DMS79 treated with DMSO at 0.1 percent for 48 hours (cell line): ENCODE results near the gene DLGAP4.
A peak's percentile ranks its signal among the peaks of the same experiment; 100 is the strongest.
"Not testable (repeated sequence)": the region's sequence is repeated elsewhere in the genome, so short reads cannot be mapped to it uniquely, and the experiment has no call there.

Experiments
- DNase-seq: peaks from one replicate; lab custom pipeline; 2025; lab: John Stamatoyannopoulos, UW

Gene DLGAP4

DNA sequence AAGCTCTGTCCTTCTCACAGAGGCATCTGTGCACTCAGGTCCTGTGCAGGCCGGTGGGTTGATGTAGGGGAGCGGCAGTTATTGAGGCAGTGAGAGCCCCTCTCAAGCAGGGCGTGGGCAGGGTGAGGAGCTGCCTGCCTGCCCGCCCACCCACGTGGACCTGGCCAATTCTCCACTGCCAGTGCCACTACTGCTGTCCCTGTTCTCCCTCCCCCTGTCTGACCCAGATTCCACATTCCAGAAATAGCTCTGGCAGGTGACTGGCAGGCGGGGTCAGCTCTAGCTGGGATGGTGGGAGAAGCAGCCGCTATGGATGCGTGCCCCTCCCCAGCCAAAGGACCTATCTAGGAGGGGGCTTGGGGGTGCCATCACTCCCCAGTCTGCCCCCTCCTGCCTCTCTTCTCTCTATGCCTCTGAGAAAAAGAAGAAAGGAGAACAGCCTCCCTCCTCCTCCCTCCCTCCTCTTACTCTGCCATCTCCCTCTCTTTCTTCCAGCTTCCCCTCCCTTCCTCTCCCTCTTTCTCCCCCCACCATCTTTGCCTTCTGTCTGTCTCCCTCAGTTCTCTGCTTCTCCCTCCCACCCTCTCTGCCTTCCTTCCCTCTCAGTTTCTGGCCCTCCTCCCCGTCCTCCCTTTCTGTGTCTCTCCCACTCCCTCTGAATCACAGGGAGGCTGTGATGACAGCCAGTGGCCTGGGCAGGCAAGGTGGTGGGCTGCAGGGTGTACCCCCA, 148.7 kb downstream of the DLGAP4 start:
- DNase-seq = no peak

- no peak for DNase-seq
Observed at GRCh38 chr20:36455972-36456625, 150.0 kb downstream of the DLGAP4 start.

DNA sequence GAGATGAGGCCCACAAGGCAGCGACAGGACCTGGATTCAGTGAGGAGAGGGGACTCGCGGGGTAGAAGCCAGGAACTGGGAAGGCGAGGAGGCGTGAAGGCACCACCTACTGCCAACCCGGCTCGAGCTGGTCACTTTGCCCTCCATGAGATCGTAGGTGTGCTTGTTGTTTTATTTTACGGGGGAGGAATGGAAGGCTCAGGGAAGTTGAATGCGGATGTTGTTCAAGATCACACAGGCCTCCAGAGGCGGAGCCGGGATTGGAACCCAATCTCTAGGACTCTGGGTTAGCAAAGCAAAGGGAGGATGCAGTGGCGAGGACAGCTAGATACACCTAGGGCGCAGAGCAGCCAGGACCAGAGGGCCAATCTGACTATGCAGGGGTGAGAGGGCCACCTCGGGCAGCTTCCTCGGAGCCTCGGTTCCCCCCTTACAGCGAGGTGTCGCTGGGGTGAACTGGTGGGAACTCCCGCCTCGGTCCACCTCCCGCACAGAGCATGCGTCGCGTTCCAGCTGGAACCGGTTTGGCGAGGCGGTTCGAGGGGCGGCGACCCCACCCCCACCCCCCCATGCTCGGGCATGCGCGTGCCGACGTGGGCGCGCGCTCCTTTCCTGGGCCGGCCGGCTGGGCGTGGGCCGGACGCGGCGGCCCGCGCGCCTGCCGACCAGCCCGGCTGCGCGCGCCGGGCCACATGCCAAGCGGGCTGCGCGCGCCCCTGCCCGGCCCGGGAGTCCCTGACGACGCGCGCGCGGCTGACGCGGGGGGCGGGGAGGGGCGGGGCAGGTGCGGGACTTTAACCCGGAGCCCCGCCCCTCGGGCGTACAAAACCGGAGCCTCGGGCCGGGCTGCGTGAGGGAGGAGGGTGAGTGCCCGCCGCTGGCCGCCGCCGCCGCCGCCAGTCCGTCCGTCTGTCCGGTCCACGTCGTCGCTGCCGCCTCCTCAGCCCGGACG, 154.8 kb downstream of the DLGAP4 start:
- DNase-seq = peak; percentile 74

DNA sequence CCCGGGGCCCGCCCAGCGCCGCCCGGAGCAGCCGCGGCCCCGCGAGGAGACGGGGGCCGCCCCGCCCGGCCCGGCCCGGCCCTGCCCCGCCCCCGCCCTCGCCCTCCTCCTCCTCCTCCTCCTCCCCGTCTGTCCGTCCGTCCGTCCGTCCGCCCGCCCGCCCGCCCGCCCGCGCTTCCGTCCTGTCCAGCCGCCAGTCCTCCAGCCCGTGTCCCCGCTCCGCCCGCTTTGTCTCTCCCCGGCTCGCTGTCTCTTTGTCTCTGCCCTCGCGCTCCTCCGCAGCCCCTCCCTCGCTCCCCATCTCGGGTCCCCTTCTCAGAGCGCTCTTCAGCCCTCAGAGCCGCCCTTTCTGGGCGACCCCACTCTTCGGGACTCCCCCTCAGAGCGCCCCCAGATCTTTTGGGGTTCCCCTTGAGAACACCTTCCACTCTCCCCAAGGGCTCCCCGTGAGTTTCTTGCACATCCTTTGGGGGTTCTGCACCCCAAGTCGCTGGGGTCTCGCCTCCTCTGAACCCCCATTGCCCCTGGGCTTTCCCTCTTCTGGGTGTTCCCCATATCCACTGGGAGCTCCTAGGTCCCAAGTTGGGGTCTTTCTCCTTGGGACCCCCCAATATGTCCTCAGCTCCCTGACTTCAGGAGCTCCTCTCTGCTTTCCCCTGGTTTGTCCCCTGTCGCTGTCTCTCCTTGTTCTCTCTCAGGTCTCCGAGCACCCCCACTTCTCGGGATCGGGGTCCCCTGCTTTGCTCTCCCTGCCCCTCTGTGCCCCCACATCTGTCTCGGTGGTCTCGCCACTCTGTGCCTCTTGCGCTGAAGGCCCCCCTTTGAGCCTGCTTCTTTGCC, 155.7 kb downstream of the DLGAP4 start:
- peak; percentile 18 for DNase-seq

DNA sequence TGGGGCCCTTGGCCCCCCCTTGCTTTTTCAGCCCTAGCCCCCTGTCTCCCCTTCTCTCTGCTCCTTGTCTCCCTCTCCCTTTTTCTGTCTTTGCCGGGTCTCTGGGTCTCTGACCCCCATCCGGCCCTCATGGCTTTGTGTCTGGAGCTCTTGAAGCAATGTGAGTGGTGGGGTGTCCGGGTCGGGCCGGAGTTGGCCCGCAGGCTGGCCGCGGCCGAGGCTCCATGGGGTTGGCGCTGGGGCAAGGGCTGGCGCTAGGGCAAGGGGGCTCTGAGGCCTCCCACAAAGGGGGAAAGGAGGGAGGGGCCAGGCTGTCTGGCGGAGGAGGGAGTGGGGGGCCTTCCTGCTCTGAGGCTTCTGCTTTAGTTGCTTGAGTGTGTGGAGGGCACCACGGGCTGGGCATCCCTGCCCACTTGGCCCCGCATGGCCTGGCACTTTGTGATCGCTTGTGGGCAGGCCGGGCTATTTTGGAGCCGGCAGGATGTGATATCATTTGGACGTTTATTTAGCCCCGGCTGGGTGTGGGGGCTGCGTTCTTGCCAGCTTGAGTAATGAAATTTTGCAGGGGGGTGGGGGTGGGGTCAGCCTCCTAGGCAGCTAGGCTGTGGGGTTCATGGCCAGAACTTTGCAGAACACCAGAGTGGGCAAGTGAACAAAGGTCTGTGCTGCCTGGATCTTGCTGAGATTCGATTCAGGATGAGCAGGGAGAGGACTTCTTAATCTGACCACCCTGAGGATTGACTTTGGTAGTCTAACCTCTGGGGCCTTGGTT, 156.5 kb downstream of the DLGAP4 start:
- DNase-seq = no peak

DNA sequence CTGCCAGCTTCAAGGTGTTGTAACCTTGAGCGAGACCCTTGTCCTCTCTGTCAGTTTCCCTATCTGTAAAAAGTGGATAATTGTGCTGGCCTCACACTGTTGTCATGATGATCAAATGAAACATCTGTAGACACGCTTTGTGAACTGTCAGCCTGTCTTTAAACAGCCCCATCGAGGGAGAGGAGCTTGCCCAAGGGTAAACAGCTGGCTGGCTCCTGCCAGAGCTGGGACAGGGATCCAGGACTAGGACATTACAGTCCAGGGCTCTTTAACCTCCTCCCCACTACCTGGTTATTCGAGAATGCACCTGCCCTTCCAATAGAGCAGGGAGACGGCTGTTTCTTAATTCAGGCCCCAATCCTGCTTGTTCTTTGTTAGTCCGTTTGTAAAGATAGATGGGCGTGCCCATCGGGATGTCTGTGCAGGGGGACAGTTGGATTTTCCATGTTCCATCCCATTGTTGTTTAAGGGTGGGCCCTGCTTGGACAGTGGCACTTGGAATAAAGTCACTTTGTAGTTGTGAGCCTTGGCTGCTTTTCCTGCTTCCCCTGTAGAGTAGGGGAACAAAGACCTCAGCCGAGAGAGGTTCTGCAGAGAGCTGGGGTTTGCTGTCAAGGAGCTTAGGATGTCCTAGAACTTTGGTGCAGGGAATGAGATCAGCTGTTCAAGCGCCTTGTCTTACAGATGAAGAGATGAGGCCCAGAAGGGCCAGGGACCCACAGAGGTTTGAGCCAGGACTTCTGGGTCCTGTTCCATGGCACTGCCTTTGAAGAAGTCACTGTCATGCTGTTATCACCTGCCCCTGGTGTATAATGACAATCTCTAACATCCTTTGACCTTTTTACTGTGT, 157.3 kb downstream of the DLGAP4 start:
- DNase-seq = no peak

DNA sequence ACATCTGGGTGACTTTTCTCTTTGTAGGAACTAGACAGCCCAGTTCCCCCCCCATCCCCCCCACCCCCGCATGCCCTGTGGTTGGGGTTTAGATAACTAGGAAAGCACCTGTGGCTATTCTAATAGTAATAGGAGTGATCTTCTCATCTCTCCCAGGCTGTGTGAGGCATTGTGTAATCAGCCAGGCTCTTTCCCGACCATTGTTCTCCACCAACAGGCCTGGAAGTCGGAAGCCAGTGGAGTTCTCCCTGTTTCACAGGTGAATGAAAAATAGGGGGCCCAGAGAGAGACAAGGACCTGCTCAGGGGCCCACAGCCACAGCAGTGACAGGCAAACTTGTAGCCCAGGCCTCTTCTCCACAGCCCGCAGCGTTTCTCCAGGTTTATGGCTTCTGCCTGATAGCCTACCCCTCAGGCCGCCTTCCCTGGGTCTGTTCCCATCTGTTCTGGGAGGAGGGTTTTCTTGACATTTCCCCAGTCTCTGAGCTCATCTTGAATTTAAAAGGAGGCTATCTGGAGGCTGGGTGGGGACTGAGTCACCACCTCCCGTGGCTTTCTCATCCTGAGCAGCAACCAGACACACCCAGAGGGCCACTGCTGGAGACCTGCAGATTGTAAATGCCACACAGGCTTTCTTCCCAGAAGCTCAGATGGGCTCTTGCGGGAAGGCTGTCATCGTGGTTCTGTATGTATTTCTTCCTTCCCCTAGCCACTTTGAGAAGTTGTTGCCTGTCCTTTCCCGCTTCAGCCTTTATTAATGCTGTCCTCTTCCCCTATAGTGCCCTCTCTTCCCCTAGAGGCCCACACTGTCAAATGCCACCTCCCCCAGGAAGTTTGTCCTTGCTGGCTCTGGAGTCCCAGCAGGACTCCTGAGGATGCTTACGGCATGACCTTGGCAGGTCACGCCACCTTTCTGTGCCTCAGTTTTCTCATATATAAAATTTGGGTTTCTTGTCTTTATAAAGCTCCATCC, 159.3 kb downstream of the DLGAP4 start:
- no peak for DNase-seq

DNA sequence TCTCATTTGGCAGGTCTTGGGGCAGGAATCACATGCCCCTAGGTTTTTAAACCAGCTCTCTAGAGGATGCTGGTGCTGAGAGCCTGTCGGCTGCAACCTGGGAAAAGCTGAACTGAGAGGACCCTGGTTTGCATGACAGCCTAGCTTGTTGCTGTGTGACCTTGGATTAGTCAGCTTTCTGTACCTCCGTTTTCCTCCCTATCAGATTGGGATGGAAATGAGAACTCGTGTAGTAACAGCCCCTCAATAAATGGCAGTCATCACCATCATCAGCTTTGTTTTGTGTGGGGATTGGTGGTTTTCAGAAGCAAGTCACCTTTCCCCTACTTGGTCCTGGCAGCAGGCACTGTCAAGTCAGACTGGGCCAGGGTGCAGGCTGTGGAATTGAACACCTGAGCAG, 159.9 kb downstream of the DLGAP4 start:
- DNase-seq = no peak

DNA sequence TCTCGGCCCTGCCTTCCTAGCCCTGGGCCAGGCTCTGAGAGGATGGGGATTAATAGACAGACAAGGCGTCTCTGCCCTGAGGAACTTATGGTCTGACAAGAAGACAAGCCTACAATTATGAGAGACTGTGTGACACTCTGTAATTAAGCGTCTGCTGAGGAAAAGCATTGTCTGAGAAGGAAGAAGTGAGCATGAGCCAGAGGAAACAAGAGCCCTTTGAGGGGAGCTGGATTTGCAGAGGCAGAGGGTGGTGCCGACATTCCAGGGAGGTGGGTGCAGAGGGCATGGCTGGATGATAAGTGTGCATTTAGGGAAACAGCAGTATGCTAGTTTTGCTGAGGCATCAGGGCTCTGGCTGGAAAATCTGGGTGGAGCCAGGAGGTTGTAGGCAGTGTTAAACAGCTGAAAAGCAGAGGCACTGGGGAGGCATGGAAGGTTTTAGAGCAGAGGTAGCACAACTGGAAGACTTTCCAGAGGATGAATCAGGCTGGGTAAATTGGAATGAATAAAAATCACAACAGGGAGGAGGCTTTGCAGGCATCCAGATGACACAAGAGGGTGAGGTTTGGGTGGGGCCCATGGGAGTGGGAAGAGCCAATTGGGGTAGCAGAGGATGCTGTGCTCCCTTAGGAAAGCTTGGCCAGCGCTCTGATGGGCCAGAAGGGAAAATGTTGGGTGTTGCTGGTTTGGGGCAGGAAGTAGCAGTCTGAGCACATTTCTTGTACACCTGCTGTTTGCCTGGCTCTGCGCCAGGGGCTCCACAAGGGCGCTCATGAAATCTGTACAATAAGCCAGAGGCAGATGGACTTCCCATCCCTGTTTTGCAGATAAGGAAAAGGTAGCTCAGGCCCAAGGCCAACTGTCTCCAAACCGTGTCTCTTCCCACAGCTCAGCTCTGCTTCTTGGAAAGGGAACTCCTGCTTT, 161.2 kb downstream of the DLGAP4 start:
- peak; percentile 71 for DNase-seq

GRCh38 chr20:36468149-36469000, 162.2 kb downstream of the DLGAP4 start:
- DNase-seq = no peak

GRCh38 chr20:36469973-36470372, 163.8 kb downstream of the DLGAP4 start:
- no peak for DNase-seq

DNA sequence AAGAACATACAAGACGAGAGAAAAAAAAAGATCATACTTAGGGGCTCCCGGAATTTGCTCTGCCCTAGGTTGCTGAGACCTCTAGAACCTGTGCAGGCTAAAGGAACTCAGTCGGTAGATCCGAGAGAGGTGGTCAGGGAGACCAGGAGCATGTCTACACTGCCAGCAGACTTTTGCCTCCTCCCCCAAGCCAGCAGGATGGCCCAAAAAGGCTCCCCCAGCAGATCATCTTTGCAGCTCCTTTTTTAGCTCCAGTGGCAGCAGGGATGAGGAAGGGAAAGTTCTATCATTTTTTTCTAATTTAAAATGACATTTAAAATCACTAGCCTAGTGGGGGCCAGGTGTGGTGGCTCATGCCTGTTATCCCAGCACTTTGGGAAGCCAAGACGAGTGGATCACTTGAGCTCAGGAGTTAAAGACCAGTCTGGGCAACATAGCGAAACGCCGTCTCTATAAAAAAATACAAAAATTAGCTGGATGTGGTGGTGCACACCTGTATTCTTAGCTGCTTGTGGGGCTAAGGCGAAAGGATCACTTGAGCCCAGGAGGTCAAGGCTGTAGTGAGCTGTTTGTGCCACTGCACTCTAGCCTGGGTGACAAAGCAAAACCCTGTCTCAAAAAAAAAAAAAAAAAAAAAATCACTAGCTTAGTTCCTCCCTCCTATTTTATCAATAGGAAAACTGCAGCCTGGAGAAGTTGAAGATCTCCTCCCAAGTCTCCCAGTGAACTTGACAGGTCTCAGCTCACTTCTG, 165.9 kb downstream of the DLGAP4 start:
- DNase-seq = no peak

- DNase-seq = no peak
Observed at GRCh38 chr20:36472637-36473090, 166.5 kb downstream of the DLGAP4 start.

DNA sequence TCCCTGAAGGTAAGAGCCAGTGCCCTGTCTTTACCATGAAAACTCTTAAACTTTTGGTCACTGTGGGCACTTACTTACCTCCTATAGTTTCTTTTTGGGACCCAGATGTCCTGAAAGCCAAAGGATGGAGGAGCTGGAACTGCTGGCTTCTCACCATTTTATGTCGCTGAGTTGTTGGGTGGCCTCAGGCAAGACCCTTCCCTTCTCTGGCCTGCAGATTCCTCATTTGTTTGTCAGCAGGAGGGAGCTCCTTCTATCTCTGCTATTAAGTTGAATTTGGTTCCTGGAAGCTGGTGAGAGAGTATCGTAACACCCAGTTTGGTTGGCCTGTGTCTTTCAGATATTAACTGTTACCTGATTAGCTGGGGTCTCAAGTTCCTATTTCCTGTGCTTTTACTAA, 167.0 kb downstream of the DLGAP4 start:
- DNase-seq = no peak

GRCh38 chr20:36474563-36474962, 168.4 kb downstream of the DLGAP4 start:
- DNase-seq = no peak

DNA sequence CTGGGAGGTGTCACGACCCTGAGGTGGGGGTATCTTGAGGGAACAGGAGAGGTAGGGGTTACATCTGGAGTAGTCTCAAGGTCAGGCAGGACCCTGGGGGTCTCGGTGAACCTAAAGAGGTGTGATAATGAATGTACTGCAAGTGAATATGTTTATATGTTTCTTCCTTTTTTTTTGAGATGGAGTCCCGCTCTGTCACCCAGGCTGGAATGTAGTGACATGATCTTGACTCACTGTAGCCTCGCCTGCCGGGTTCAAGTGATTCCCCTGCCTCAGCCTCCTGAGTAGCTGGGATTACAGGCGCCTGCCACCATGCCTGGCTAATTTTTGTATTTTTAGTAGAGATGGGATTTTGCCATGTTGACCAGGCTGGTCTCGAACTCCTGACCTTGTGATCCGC, 168.9 kb downstream of the DLGAP4 start:
- not testable (repeated sequence) for DNase-seq
